Lung microvascular endothelial cell (primary cell): ENCODE data around the gene PRRC1. TPM values are rescaled to one million over a fixed set of nuclear protein-coding genes. Genes with fewer than 3 reads are reported as not detected.
A peak's percentile ranks its signal among the peaks of the same experiment; 100 is the strongest.
"Not testable (repeated sequence)": the region's sequence is repeated elsewhere in the genome, so short reads cannot be mapped to it uniquely, and the experiment has no call there.

Source experiments
- DNase-seq, 2 donors: peaks; one replicate each; pipeline versions ENCODE4 v3.0.0 to v3.0.0-alpha.2; 2010; ENCODE audit warnings: low read depth in 2 of 2
- total RNA-seq: library from RNA; depleted of rRNA; stranded (reverse); fragments of >200 nt; gene quantifications from 2 replicates; pipeline ENCODE4 v1.2.1, GENCODE V29; 2014

PRRC1 gene
- total RNA-seq: 24.6 and 28.0 TPM in 2 replicates

DNA sequence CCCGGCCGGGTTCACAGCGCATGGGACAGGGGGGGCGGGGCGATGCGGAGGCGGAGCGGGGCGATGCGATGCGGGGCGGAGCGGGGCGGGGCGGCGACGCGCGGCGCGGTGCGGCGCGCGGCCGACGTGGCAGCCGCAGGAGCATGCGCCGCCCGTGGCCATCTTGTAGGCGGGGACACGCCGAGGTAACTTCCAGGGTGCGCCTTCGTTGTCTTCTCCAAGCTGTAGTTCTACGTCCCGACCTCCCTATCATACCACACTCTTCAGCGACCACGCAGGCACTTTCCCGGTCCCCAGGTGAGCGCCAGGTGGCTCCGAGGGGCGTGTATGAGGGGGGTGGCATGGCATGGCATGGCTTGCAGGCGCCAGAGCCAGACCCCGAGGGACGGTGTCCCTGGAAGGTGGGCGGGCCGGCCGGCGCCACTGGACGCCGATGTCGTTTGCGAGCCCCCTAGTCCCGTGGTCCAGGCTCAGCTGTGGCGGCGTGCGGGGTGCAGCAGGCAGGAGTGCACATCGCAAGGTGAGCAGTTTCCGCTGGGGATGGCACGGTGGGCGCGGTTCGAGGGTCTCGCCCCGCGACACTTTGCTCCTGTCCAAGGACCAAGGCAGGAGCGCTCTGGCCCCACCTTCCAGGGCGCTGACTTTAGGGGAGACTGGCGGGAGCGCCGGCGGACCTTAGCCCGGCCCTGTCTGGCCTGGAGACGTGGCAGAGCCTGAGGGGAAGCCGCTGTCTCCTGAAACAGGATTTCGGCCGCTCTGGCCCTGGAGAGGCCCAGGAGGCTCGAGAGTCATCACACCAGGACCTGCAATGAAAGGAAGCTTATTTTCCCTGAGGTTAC, at the start of gene PRRC1:
Gene PRRC1 (plus strand): TSS at position 161 of the 839 bp plus-strand sequence. CDS start 5,840 bp downstream, outside the sequence.
- peak; percentile 84 to 86 for DNase-seq

DNA sequence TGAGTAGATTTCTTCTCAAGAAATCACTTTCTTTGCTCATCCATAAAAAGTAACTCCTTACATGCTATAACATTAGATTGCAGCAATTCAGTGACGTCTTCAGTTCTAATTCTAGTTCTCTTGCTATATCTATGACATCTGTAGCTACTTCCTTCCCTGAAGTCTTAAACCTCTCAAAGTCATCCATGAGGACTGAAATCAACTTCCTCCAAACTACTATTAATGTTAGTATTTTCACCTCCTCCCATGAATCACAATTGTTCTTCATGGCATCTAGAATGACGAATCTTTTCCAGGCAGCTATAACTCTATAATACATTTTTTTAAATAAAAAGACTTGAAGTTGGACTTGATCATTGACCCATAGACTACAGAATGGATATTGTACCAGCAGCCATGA, 46.2 kb upstream of the PRRC1 start:
- peak in 1 of 2 donors; percentile 10 for DNase-seq

DNA sequence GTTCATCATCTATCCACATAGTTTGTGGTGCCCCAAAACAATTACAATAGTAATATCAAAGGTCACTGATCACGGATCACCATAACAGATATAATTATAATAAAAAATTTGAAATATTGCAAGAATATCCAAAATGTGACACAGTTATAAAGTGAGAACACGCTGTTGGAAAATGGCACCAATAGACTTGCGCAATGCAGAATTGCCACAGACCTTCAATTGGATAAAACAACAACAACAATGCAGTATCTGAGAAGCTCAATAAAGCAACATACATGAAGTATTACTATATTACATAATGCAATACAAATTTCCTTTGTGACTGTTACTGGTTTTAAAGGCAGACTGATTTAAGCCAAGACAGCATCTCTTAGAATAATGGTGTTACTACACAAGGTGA, 44.7 kb upstream of the PRRC1 start:
- DNase-seq: no peak

DNA sequence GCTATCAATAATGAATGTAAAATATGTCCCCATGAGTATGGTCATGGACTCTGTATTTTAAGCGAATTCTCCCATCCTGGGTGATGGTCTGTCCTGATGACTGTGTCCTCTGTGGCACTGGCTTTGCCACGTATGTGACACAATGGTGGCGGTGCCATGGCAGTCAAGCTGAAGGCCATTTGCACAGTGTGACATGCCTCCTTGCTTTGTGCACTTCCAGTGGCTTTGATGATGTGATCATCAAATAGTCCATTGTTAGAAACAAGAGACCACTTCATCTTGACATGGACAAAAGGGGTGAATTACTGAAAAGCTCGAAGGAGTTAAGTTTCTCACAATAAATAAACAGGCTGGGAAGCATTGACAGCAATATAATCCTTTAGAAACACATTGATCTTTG, 31.0 kb upstream of the PRRC1 start:
- DNase-seq: no peak

DNA sequence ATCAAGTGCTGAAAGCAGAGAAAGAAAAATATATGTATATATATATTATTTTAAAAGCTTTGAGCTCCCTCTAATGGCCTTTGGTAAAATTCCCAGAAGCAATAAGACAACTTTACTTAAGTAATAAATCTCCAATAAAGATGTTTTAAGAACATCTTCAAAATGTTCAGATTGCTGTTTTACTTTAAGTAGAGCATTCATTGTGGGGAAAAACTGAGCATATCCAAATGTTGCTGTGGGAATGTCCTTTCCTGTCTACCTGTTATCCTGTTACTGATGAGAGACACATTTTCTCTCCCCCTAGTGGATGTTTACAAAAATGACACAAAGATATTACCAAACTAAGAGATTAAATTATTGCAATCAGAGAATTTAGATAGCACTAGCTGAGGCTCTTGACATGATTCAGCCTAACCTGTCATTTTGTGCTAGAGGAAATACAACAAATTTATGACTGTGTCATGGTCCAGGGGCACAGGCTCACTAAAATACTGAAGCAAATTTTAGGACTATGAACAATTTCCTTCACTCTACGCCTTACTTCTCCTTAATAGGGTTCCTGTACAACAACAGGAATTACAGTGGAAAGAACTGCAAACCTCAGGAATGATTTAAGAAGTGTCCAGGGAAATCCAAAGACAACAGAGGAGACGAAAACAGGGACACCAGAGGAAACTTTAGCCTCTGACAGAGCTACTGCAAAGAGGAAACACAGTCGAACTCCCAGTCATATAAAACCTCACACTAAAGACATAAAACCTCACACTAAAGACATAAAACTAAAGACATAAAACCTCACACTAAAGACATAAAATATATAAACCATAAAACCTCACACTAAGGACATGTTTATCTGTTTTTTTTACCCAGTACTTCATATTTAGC, 24.3 kb upstream of the PRRC1 start:
- DNase-seq: peak; percentile 46 to 62

DNA sequence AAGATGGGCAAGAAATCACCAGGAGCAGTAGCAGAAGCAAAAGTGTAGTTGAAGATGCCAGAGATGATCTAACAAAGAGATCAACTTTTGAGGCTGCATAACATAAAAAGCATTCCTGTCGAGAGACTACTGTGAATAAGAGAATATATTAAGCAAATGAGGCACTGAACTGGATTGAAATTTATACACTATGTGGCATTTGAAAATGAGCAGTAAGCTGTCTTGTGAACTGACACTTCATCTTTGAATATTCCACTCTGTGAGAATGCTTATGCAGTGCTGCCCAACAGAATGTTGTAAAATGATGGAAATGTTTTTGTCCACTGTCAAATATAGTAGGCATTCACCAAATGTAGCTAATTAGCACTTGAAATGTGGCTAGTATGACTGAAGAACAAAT, 18.9 kb upstream of the PRRC1 start:
- DNase-seq: no peak

DNA sequence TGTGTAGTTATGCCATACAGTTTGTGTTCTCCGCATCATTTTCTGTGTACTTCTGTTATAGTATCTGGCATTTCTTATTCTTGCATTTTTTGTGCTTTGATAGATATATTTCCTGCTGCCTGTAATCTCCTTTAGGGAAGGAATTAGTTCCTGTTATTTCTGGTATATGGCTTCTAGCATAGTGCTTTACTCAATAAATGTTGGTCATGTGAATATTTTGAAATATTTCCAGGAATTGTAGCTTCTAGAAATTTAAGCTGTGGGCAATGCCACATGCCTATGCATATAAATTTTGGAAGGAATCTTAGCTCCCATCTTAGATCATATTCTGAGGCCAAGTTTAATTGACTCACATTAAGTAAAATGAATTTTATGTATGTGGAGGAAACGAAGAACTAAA, 11.5 kb upstream of the PRRC1 start:
- no peak for DNase-seq

DNA sequence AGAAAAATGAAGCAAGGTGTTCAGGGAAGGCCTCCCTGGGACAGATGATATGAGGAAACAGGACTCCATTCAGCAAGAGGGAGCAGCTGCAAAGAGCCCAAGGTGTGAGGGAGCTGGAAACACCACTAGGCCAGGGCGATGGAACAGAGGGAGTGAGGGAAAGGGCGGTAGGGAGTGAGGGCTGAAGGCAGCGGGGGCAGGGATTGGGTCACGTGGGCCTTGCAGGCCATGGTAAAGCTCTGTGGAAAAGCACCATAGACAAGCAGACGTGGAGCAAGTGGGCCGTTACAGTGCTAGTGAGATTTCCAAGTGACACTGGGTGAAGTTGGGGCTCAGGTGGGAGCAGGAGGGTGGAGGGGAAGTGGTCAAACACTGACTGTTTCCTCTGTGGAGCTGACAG, 10.8 kb upstream of the PRRC1 start:
- no peak for DNase-seq

DNA sequence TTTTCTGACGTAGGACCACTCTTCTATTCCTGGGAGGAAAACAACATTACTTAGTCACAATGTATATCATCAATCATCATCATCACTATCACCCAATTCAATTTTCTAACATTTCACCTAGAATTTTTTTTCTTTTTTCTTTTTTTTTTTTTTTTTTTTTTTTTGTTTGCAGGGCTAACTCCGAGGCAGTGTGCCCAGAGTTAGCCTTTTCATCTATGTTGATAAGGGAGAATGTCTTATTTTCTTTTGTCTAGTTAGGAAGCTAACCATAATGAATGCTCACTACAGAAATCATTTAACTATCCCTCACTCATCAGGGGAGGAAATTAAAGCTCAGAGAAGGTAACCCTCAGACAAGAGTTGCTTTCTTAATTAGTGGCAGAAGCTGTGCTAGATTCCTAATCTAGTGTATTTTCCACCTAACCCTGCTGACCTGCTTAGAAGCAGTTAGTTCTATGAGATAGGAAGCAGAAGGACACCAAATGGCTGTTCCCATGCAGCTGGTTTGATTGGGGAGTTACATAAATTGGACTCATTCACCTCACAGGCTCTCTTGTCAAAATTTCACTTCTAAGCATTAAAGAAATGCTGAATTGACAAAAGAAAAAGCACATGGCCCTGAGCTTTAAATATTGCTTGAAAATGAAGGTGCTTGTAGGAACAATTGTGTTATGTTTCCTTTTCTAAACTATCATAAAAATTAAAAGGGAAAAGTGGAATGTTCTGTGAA, 8.6 kb upstream of the PRRC1 start:
- no peak for DNase-seq

DNA sequence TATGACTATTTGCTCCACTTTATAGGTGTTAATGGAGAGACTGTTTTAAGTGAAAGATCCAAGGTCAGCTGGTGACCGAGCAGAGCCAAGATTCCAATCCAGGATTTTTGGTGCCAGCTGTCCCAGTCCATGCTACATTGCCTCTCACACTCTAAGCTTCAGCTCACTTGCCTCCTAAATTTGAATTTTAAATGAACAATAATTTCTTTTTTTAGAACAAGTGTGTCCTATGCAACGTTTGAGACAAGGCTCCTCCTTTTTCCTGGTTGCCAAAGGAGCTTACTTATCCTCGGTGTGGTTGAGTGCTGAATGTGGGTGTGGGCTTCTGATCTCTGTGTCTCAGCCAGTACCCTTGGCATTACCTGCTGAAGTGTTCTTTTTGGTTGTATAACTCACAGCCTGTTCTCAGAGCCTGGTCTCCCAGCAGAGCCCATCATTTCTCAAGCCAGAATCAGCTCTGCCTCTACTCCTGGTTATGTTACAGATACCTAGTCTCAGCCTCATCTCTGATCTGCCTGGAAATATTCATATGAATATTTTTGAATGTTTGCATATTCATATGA, 4.0 kb upstream of the PRRC1 start:
- no peak for DNase-seq

DNA sequence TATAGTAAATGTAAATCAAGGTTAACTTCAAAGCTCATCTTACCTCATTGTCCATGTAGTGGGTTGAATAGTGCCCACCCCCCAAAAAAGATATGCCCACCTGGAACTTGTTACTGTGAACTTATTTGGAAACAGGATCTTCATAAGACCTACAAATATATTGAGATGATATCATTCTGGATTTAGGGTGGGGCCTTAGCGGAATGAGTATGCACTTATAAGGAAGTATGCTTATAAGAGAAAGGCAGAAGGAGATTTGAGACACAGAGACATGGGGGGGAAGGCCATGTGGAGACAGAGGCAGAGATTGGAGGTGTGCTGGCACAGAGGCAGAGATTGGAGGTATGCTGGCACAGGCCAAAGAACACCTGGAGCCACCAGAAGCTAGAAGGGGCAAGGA, 2.6 kb upstream of the PRRC1 start:
- no peak for DNase-seq

DNA sequence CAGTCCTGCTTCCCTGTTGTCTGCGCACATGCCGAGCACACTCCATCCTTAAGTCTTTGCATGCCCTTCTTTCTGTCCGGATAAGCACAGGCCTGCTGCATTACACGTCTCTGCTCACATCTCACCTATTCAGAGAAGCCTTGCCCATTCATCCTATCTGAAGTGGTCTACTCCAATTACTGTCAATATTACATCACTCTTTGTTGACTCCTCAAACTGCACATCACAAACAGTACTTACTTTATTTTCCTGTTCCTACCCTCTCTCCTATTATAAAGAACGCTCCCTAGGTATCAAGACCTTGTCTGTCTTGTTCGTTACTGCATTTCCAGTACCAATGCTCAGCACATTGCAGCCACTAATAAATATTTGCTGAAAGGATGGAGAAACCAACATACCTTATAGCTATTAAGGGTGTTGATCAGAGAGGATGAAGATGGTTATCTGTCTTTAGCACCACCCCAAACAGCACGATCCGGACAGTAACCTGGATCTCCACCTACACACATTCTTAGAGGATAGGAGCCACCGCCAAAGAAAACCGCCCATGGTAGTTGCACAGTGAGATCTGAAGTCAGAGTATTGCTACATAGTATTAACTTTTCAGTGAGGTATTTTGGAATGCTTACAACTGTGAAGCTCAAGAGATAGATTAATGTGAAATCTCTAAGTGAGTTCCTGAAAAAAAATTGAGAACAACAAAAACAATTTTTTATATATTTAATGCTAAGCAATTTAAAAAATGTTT, 1.6 kb upstream of the PRRC1 start:
- no peak for DNase-seq

DNA sequence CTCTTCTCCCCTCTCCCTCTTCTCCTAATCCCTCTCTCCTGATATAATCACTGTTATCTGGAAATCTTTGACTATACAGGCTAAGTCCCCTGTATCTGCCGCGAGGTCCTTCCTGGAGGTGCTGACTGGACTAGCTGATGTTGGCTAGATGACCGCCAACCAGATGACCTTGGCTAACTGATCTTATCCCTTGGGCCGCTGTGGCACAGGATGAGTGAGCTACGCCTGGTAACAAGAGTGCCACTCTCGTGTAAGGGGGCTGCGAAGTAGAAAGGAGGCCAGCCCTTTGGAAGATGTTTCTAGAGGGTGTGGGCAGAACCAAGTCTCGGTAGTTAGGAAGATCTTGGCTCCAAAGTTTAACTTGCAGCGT, 345 bp upstream of the PRRC1 start:
- DNase-seq: peak; percentile 41 to 56

DNA sequence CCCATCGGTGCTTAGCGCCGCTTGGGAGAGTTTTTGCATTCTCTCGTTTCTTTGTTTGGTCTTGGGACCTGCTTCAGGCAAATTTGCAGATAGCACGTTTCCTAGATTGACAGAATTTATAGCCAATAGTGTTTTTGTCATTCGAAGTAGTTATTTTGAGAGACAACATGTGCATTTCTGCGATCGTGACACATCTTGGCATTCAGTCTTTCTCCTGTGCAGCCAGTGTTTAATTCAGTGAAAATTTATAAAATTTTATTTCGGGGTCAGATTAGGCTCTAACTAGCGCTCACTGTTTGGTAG, 830 bp downstream of the PRRC1 start:
- peak; percentile 55 to 60 for DNase-seq

DNA sequence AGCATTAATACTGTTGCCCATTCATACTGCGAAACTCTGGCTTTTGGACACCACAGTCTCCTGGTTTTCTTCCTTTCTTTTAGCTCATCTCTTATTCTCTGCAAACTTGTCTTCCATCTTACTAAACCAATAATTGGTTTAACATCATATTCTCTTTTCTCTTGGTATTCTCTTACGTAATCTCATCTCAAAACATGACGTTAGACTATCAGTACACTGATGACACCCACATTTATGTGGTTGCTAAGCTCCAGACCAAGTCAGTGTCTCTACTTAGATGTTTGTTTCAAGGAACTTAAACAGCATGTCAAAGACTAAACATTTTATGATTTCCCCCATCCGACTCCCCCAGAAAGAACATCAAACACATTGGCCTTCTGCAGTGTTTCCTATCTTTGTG, 2.1 kb downstream of the PRRC1 start:
- DNase-seq: no peak

DNA sequence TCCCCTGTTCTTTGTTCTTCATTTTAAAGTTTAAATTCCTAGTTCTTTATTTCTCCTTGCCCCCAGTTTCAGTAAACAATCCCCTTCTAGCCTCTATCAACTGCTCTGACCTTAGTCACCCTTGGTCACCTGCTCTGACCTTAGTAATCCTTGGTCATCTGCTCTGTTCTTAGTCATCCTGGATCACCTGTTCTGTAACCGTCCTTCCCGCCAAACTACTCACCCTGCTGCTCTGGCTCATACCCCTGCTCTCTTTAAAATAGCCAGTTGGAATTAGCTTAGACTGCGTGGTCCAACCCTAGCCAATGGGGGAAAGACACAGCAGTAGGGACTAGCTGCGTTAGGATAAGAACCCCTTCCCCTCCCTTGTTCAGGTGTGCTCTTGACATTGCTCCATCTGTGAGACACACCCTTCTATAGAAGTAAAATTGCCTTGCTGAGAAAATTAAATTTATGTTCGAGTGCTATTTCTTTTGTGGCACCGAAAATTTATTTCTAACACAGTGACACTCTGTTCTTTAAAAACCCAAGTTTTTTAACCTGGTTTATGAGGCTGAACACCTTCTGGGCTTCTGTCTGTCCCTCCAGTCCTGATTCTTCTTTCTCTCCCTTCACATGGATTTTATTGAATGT, 3.8 kb downstream of the PRRC1 start:
- no peak for DNase-seq

DNA sequence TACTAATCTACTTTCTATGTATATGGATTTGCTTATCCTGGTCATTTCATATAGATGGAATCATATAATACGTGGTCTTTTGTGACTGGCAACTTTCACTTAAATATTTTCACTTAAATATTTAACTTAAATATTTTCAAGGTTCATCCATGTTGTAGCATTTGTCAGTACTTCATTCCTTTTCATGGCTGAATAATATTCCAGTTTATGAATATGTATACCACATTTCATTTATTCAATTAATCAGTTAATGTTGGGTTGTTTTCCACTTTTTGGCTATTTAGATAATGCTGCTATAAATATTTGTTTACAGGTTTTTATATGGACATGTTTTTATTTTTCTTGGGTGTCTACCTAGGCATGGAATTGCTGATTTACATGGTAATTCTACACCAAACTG, 7.7 kb downstream of the PRRC1 start:
- DNase-seq: no peak

DNA sequence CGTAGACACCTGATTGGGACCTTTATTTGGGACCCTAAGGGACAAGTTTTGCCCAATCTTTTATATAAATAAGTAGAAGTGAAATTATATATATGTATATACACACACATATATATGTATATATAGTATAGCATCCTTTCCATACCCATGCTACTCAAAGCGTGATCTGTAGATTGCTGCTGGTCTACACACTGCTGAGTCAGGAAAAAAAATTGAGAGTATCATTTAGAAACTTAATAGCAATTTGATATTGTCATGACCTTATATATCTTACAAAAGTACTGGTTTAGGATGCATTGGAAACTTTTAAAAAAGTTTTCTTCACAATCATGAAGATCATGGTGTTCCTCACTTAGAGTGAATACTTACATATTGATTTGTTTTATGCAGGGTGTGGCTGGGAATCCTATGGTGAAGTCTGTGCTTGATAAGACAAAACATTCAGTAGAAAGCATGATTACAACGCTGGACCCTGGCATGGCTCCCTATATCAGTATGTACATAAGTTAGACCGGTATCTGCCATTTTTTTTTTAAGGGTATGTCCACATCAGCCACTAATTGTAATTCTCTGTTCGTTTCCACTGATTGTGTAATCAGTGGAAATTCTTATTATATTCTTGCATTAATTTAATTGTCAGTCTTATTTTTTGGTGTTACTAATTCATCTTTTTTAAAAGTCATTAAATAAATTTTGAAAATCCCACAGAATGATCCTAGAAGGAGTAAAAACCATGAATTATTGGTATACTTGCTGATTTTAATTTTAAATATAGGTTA, 12.7 kb downstream of the PRRC1 start:
- no peak for DNase-seq

DNA sequence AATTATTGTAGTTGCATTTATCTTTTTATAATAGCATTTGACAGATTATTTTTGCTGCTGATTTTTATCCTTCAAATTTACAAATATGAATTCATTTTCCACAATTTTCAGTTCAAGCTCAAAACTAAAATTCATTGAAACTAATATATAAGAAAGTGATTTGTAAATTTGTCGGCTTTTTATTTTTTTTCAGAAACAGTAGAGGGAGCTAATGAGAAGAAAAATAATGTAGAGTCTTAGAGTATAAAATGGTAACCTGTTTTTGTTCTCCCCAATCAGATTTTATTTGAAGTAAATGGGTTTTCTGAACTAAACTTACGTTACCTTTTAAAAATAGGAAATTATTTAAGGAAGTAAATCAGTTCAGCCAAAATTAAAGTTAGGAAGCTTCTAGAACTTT, 19.2 kb downstream of the PRRC1 start:
- peak; percentile 16 to 17 for DNase-seq

DNA sequence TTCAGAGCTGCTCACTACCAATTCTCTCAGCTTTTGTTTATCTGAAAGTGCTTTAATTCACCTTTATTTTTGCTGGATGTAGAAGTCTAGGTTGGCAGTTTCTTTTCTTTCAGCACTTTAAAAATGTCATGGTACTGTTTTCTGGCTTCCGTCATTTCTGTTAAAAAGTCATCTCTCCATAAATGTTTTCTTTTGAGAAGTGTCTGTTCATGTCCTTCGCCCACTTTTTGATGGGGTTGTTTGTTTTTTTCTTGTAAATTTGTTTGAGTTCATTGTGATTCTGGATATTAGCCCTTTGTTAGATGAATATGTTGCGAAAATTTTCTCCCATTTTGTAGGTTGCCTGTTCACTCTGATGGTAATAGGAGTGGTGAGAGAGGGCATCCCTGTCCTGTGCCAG, 23.1 kb downstream of the PRRC1 start:
- not testable (repeated sequence) for DNase-seq
